HepG2 (cell line): ENCODE data around the gene LSM10. TPM values are rescaled to one million over a fixed set of nuclear protein-coding genes. Genes with fewer than 3 reads are reported as not detected.

ENCODE experiments used
- FOXP1 ChIP-seq, 2 experiments: fragments of 450-650 bp in 1 of 2; IDR thresholded peaks; 2 replicates each; pipeline ENCODE4 v1.6.1; 2017 to 2018; ENCODE audit warnings: antibody characterized with exemption in 1 of 2
- HHEX ChIP-seq: IDR thresholded peaks from 2 replicates; pipeline ENCODE4 v1.6.1; 2016; ENCODE audit warnings: control low read depth
- ISX ChIP-seq: sonication (generic); formaldehyde crosslinking; conservative IDR thresholded peaks from 2 replicates; pipeline ENCODE4 v1.5.0; 2020; ENCODE audit warnings: missing genetic modification reagents
- KAT2B ChIP-seq: fragments of 150-350 bp; IDR thresholded peaks from 2 replicates; pipeline ENCODE4 v1.6.1; 2014; ENCODE audit warnings: low read depth, low read length, borderline replicate concordance
- KLF11 ChIP-seq: IDR thresholded peaks from 2 replicates; pipeline ENCODE4 v1.6.1; 2016; ENCODE audit warnings: missing compliant biosample characterization
- MAFK ChIP-seq, 2 experiments: IDR thresholded peaks in 1 of 2; conservative IDR thresholded peaks in 1 of 2; 2 replicates each; pipeline ENCODE4 v1.6.1; 2011; ENCODE audit warnings: improper control_type of control experiment in 2 of 2, low read length in 2 of 2
- MTA3 ChIP-seq: sonication (generic); formaldehyde crosslinking; IDR thresholded peaks from 2 replicates; pipeline ENCODE4 v1.4.0; 2020; ENCODE audit warnings: missing genetic modification reagents
- POLR2G ChIP-seq: fragments of 200-400 bp; formaldehyde crosslinking; IDR thresholded peaks from 2 replicates; pipeline ENCODE4 v1.6.1; 2018; ENCODE audit warnings: mild to moderate bottlenecking, low read depth, low read length, moderate library complexity
- SPEN ChIP-seq: sonication (generic); formaldehyde crosslinking; IDR thresholded peaks from 2 replicates; pipeline ENCODE4 v1.5.1; 2020; ENCODE audit warnings: low read depth, mild to moderate bottlenecking, missing genetic modification reagents
- ZBTB42 ChIP-seq: sonication (generic); formaldehyde crosslinking; IDR thresholded peaks from 2 replicates; pipeline ENCODE4 v1.5.0; 2020; ENCODE audit warnings: mild to moderate bottlenecking, missing genetic modification reagents
- ZBTB7B ChIP-seq: sonication (generic); formaldehyde crosslinking; IDR thresholded peaks from 2 replicates; pipeline ENCODE4 v1.4.0; 2020; ENCODE audit warnings: missing genetic modification reagents
- ZNF274 ChIP-seq: sonication (generic); formaldehyde crosslinking; IDR thresholded peaks from 2 replicates; pipeline ENCODE4 v1.5.1; 2020; ENCODE audit warnings: mild to moderate bottlenecking, missing genetic modification reagents
- ZNF280D ChIP-seq: sonication (generic); formaldehyde crosslinking; IDR thresholded peaks from 2 replicates; pipeline ENCODE4 v1.5.1; 2020; ENCODE audit warnings: mild to moderate bottlenecking, missing genetic modification reagents
- ZNF350 ChIP-seq: sonication (generic); formaldehyde crosslinking; IDR thresholded peaks from 2 replicates; pipeline ENCODE4 v1.4.0; 2020; ENCODE audit warnings: mild to moderate bottlenecking, low read depth, missing genetic modification reagents, borderline replicate concordance
- ZNF512 ChIP-seq: sonication (generic); formaldehyde crosslinking; IDR thresholded peaks from 2 replicates; pipeline ENCODE4 v1.4.0; 2020; ENCODE audit warnings: mild to moderate bottlenecking, missing genetic modification reagents
- ZNF616 ChIP-seq: sonication (generic); formaldehyde crosslinking; IDR thresholded peaks from 2 replicates; pipeline ENCODE4 v1.5.0; 2020; ENCODE audit warnings: low read depth, mild to moderate bottlenecking, missing genetic modification reagents
- ZNF816 ChIP-seq: sonication (generic); formaldehyde crosslinking; IDR thresholded peaks from 2 replicates; pipeline ENCODE4 v1.8.0; 2022; ENCODE audit warnings: missing genetic modification reagents, mild to moderate bottlenecking, borderline replicate concordance
- polyA plus RNA-seq, 8 experiments: library from polyadenylated mRNA; depleted of rRNA in 3 of 8; stranded (reverse) in 7 of 8; unstranded in 1 of 8; fragments of >200 nt; fragmentation: Illumina TruSeq in 4 of 8; extraction: Trizol in 4 of 8; gene quantifications; 2 replicates each; pipeline versions ENCODE4 v1.2.1 to v1.2.3, GENCODE V29; 2011 to 2016; ENCODE audit warnings: low read depth in 4 of 8, missing spikeins in 1 of 8, mixed read lengths in 1 of 8; ENCODE audit not compliant: insufficient read depth in 1 of 8
- total RNA-seq, 5 experiments: library from RNA; depleted of rRNA; stranded (reverse); fragments of >200 nt; fragmentation: Illumina TruSeq; extraction: Trizol; gene quantifications; 2 replicates each; pipeline ENCODE4 v1.2.3, GENCODE V29; 2016; ENCODE audit warnings: low read depth in 1 of 5
- TF ChIP-seq, protein P1 (sequence below): sonication (generic); formaldehyde crosslinking; IDR thresholded peaks from 2 replicates; pipeline ENCODE4 v1.5.0; 2020; ENCODE audit warnings: missing genetic modification reagents
- TF ChIP-seq, protein P2 (sequence below): sonication (generic); formaldehyde crosslinking; conservative IDR thresholded peaks from 2 replicates; pipeline ENCODE4 v1.8.0; 2022; ENCODE audit warnings: low read depth, missing genetic modification reagents
- TF ChIP-seq, protein P3 (sequence below): sonication (generic); formaldehyde crosslinking; IDR thresholded peaks from 2 replicates; pipeline ENCODE4 v1.4.0; 2020; ENCODE audit warnings: missing genetic modification reagents, low read depth, mild to moderate bottlenecking, borderline replicate concordance

The LSM10 gene
- total and polyA plus RNA-seq, 2 of the 13 experiments (the other 11 are each of a cell fraction or from before 2014, with no cell fraction given), result 14.0 to 52.0 TPM

- TF ChIP-seq, protein P1, sequence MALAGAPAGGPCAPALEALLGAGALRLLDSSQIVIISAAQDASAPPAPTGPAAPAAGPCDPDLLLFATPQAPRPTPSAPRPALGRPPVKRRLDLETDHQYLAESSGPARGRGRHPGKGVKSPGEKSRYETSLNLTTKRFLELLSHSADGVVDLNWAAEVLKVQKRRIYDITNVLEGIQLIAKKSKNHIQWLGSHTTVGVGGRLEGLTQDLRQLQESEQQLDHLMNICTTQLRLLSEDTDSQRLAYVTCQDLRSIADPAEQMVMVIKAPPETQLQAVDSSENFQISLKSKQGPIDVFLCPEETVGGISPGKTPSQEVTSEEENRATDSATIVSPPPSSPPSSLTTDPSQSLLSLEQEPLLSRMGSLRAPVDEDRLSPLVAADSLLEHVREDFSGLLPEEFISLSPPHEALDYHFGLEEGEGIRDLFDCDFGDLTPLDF (CRISPR knock-in tag), result no peak
- TF ChIP-seq KLF11 (no peak), ZNF816 (CRISPR knock-in tag) (no peak), ZNF350 (CRISPR knock-in tag) (peak; percentile 81; the same call in 1 of the 2 replicates), ZNF274 (CRISPR knock-in tag) (no peak; the same call in 1 of the 2 replicates), ZNF512 (CRISPR knock-in tag) (no peak), MAFK (conservative IDR thresholded peaks at IDR 0.05 in 1 of 2, IDR thresholded peaks at IDR 0.05 in 1 of 2; ENCODE audit: low read length in 2 of 2) (0 out of 4 replicates have a peak, but pooled peaks of 1 of the 2 experiments have one; percentile 9), ZBTB42 (CRISPR knock-in tag) (no peak), HHEX (CRISPR knock-in tag) (0 out of 2 replicates have a peak, but pooled peaks have one; percentile 21), ZBTB7B (CRISPR knock-in tag) (peak; percentile 61), SPEN (CRISPR knock-in tag) (peak; percentile 67; the same call in 1 of the 2 replicates), ISX (CRISPR knock-in tag) (no peak), FOXP1 (IDR thresholded peaks at IDR 0.05) (no peak), FOXP1 (CRISPR knock-in tag; IDR thresholded peaks at IDR 0.05) (no peak), ZNF616 (no peak), POLR2G (peak; percentile 99), KAT2B (no peak), MTA3 (CRISPR knock-in tag) (no peak), ZNF280D (CRISPR knock-in tag) (no peak)
- TF ChIP-seq, protein P2, sequence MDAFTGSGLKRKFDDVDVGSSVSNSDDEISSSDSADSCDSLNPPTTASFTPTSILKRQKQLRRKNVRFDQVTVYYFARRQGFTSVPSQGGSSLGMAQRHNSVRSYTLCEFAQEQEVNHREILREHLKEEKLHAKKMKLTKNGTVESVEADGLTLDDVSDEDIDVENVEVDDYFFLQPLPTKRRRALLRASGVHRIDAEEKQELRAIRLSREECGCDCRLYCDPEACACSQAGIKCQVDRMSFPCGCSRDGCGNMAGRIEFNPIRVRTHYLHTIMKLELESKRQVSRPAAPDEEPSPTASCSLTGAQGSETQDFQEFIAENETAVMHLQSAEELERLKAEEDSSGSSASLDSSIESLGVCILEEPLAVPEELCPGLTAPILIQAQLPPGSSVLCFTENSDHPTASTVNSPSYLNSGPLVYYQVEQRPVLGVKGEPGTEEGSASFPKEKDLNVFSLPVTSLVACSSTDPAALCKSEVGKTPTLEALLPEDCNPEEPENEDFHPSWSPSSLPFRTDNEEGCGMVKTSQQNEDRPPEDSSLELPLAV, result no peak
- TF ChIP-seq, protein P3, sequence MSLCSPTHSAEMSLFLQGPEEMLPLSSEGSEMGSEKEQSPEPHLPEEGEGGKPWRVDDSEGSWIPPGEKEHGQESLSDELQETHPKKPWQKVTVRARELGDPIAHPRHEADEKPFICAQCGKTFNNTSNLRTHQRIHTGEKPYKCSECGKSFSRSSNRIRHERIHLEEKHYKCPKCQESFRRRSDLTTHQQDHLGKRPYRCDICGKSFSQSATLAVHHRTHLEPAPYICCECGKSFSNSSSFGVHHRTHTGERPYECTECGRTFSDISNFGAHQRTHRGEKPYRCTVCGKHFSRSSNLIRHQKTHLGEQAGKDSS, result no peak; the same call in 1 of the 2 replicates
These were observed 3.3 kb upstream of the LSM10 start (continued) for GRCh38 chr1:36400825-36401601.
